ENCODE data around the gene ITIH4.
A peak's percentile ranks its signal among the peaks of the same experiment; 100 is the strongest.

The ITIH4 gene

GRCh38 chr3:52796411-52796810, 34.1 kb downstream of the ITIH4 start:
- TF ChIP-seq CTCF (IDR thresholded peaks at IDR 0.05; ENCODE audit: low read depth, low read length, missing control alignments), result no peak
- no peak overlapping the region for H3K4me3 ChIP-seq (ENCODE audit: low read depth, low read length)
- no peak for DNase-seq (ENCODE audit: low read depth)

- no peak for TF ChIP-seq CTCF (IDR thresholded peaks at IDR 0.05; ENCODE audit: low read depth, low read length, missing control alignments)
- H3K4me3 ChIP-seq (ENCODE audit: low read depth, low read length), result no peak overlapping the region
- no peak for DNase-seq (ENCODE audit: low read depth)
Observed at GRCh38 chr3:52795298-52795900, 35.1 kb downstream of the ITIH4 start.

- H3K4me3 ChIP-seq (ENCODE audit: low read depth, low read length), result no peak within 1 kb of the TSS
- TF ChIP-seq CTCF (IDR thresholded peaks at IDR 0.05; ENCODE audit: low read depth, low read length, missing control alignments), result no peak
- DNase-seq (ENCODE audit: low read depth), result no peak
Observed at GRCh38 chr3:52794612-52795099, 35.8 kb downstream of the ITIH4 start, which contains the start of gene ITIH3. Gene ITIH3, plus strand, starts transcription at chr3:52794796. Its CDS starts 8 bp downstream, at chr3:52794804.

- no peak for DNase-seq (ENCODE audit: low read depth)
- TF ChIP-seq CTCF (IDR thresholded peaks at IDR 0.05; ENCODE audit: low read depth, low read length, missing control alignments), result no peak
- H3K4me3 ChIP-seq (ENCODE audit: low read depth, low read length), result no peak overlapping the region
Observed at GRCh38 chr3:52793702-52794611, 36.5 kb downstream of the ITIH4 start.

GRCh38 chr3:52792961-52793695, 37.3 kb downstream of the ITIH4 start:
- DNase-seq (ENCODE audit: low read depth), result no peak
- TF ChIP-seq CTCF (IDR thresholded peaks at IDR 0.05; ENCODE audit: low read depth, low read length, missing control alignments), result no peak

GRCh38 chr3:52792413-52792812, 38.1 kb downstream of the ITIH4 start:
- no peak overlapping the region for H3K4me3 ChIP-seq (ENCODE audit: low read depth, low read length)
- peak; percentile 62 for TF ChIP-seq CTCF (IDR thresholded peaks at IDR 0.05; ENCODE audit: low read depth, low read length, missing control alignments)
- DNase-seq (ENCODE audit: low read depth), result no peak

More at GRCh38 chr3:52792961-52793695, 37.3 kb downstream of the ITIH4 start:
- no peak overlapping the region for H3K4me3 ChIP-seq (ENCODE audit: low read depth, low read length)

Data from GM12864 (cell line).